Right lobe of liver (tissue), 6 donors: ENCODE data around the gene WDR6. TPM values are rescaled to one million over a fixed set of nuclear protein-coding genes. Genes with fewer than 3 reads are reported as not detected.

Experiments
- ATAC-seq, 4 donors: fragments of 200-7000 bp; cut with Tn5 transposase; one replicate each; pipeline ENCODE4 v1.9.1; 2020; ENCODE audit warnings: mild to moderate bottlenecking in 4 of 4, moderate library complexity in 4 of 4
- DNase-seq, 3 donors: peaks; one replicate each; pipeline ENCODE4 v3.0.0-alpha.2; 2020
- H3K27ac ChIP-seq, 3 donors: fragments of 200-600 bp; one replicate each; pipeline ENCODE4 v1.8.0; 2022
- H3K27me3 ChIP-seq, 2 donors: fragments of 200-600 bp; one replicate each; pipeline ENCODE4 v1.8.0; 2022
- H3K36me3 ChIP-seq, 4 donors: fragments of 200-600 bp; sonication (generic) in 1 of 4; one replicate each; pipeline versions ENCODE4 v1.5.1 to v1.8.0; 2017 to 2022; ENCODE audit warnings: control low read depth in 1 of 4
- H3K4me1 ChIP-seq, 4 donors: fragments of 200-600 bp; sonication (generic) in 1 of 4; one replicate each; pipeline versions ENCODE4 v1.5.1 to v1.8.0; 2017 to 2022; ENCODE audit warnings: control low read depth in 1 of 4
- H3K4me3 ChIP-seq, 3 donors: fragments of 200-600 bp; one replicate each; pipeline ENCODE4 v1.8.0; 2022
- H3K9me3 ChIP-seq, 4 donors: fragments of 200-600 bp; sonication (generic) in 1 of 4; one replicate each; pipeline versions ENCODE4 v1.5.1 to v1.8.0; 2017 to 2022; ENCODE audit warnings: control low read depth in 1 of 4
- POLR2A ChIP-seq: fragments of 450-650 bp; IDR thresholded peaks from one replicate; pipeline ENCODE4 v1.6.1; 2017; ENCODE audit warnings: antibody characterized with exemption, mild to moderate bottlenecking
- WGBS: methylation state at CpG from one replicate; pipeline ENCODE4 v1.1.6; 2018; ENCODE audit warnings: low coverage, low lambda C conversion rate; ENCODE audit not compliant: insufficient coverage; ENCODE audit errors: missing lambda C conversion rate; 5-methylcytosine and 5-hydroxymethylcytosine counted together
- intact Hi-C, 2 donors: fragments of 100-400 bp; cut with DNase I; formaldehyde crosslinking; loops; one replicate each; pipeline versions ENCODE4 v1.11.2 to v1.14.1; 2022
- long read RNA-seq: library from polyadenylated mRNA; unstranded; transcript quantifications from one replicate; pipeline ENCODE4 v2.0.0, GENCODE V29; 2019
- total RNA-seq, 6 experiments: library from RNA; depleted of rRNA in 2 of 6; stranded (reverse); fragments of >200 nt in 2 of 6; fragmentation: NEBNext Ultra II Directional in 3 of 6; extraction: Animal tissue kit (Norgen Biotek cat#: 25700) in 3 of 6; gene quantifications; one replicate each; pipeline versions ENCODE4 v1.1.0 to v1.2.4, GENCODE V29; 2016 to 2023
- TF ChIP-seq, protein P1 (sequence below), 4 donors: fragments of 200-600 bp in 3 of 4; fragments of 450-650 bp in 1 of 4; IDR thresholded peaks; one replicate each; pipeline versions ENCODE4 v1.5.1 to v1.8.0; 2016 to 2022; ENCODE audit warnings: antibody characterized with exemption in 4 of 4, mild to moderate bottlenecking in 2 of 4
- donor health status: DM: no; HTN: yes; CAD: no.
- donor health status: DM: no; HTN: no; CAD: no.
- donor health status: DM: no; HTN: no; CAD: no.
- donor health status: DM: no; HTN: yes; CAD: no.
- donor health status: DM: no; HTN: yes; CAD: no.

Gene WDR6, protein sequence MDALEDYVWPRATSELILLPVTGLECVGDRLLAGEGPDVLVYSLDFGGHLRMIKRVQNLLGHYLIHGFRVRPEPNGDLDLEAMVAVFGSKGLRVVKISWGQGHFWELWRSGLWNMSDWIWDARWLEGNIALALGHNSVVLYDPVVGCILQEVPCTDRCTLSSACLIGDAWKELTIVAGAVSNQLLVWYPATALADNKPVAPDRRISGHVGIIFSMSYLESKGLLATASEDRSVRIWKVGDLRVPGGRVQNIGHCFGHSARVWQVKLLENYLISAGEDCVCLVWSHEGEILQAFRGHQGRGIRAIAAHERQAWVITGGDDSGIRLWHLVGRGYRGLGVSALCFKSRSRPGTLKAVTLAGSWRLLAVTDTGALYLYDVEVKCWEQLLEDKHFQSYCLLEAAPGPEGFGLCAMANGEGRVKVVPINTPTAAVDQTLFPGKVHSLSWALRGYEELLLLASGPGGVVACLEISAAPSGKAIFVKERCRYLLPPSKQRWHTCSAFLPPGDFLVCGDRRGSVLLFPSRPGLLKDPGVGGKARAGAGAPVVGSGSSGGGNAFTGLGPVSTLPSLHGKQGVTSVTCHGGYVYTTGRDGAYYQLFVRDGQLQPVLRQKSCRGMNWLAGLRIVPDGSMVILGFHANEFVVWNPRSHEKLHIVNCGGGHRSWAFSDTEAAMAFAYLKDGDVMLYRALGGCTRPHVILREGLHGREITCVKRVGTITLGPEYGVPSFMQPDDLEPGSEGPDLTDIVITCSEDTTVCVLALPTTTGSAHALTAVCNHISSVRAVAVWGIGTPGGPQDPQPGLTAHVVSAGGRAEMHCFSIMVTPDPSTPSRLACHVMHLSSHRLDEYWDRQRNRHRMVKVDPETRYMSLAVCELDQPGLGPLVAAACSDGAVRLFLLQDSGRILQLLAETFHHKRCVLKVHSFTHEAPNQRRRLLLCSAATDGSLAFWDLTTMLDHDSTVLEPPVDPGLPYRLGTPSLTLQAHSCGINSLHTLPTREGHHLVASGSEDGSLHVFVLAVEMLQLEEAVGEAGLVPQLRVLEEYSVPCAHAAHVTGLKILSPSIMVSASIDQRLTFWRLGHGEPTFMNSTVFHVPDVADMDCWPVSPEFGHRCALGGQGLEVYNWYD
- total RNA-seq: 10 to 100 TPM; 35.7 to 72.9 (median 65.4) TPM
- long read RNA-seq, partial matches to known transcripts: 3 of 7 reads
- long read RNA-seq, other reads (novel, unspliced or antisense): 2 of 7 reads

- H3K36me3 ChIP-seq: peaks cover 0 to 7% (median 0%) of the 10 kb centered on the region in 4 donors
- TF ChIP-seq POLR2A: peak; percentile 52
- TF ChIP-seq, protein P1, sequence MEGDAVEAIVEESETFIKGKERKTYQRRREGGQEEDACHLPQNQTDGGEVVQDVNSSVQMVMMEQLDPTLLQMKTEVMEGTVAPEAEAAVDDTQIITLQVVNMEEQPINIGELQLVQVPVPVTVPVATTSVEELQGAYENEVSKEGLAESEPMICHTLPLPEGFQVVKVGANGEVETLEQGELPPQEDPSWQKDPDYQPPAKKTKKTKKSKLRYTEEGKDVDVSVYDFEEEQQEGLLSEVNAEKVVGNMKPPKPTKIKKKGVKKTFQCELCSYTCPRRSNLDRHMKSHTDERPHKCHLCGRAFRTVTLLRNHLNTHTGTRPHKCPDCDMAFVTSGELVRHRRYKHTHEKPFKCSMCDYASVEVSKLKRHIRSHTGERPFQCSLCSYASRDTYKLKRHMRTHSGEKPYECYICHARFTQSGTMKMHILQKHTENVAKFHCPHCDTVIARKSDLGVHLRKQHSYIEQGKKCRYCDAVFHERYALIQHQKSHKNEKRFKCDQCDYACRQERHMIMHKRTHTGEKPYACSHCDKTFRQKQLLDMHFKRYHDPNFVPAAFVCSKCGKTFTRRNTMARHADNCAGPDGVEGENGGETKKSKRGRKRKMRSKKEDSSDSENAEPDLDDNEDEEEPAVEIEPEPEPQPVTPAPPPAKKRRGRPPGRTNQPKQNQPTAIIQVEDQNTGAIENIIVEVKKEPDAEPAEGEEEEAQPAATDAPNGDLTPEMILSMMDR (IDR thresholded peaks at IDR 0.05): peak; percentile 46 to 56 (median 50)
- DNase-seq (peak; percentile 98), ATAC-seq (peak; percentile 84 to 94 (median 94))
- peak within 1 kb of the TSS; percentile 65 to 94 (median 77) for H3K4me3 ChIP-seq
- intact Hi-C loops: no loop called here
- WGBS: 5% methylated on average over 12 of the region's 65 CpGs
- H3K9me3 ChIP-seq: no peaks in the 10 kb centered on the region
- peak within 1 kb of the TSS; percentile 83 to 91 (median 86) for H3K27ac ChIP-seq
- peaks cover 0 to 29% (median 11%) of the 10 kb centered on the region in 4 donors for H3K4me1 ChIP-seq
- H3K27me3 ChIP-seq: no peaks in the 10 kb centered on the region
Observed at GRCh38 chr3:49007068-49007770, at the start of gene WDR6. Gene WDR6 (plus strand): TSS chr3:49007391. CDS start chr3:49007432, 41 bp downstream.

GRCh38 chr3:48960841-48961413 lies 46.3 kb upstream of the WDR6 start:
- ATAC-seq: no peak
- peak in 1 of 3 donors; percentile 7 for DNase-seq
- no peaks in the 10 kb centered on the region for H3K4me1 ChIP-seq
- no peaks in the 10 kb centered on the region for H3K9me3 ChIP-seq
- no peak overlapping the region for H3K27ac ChIP-seq
- H3K36me3 ChIP-seq: peaks cover 0 to 33% (median 7%) of the 10 kb centered on the region in 4 donors
- TF ChIP-seq, protein P1 (IDR thresholded peaks at IDR 0.05): no peak
- TF ChIP-seq POLR2A: no peak
- no peak overlapping the region for H3K4me3 ChIP-seq
- intact Hi-C loops: no loop called here
- no peaks in the 10 kb centered on the region for H3K27me3 ChIP-seq
- WGBS: 89% methylated on average over 4 of the region's 4 CpGs

- Histone ChIP-seq H3K27ac (no peak overlapping the region), H3K9me3 (no peaks in the 10 kb centered on the region), H3K4me3 (no peak overlapping the region), H3K4me1 (no peaks in the 10 kb centered on the region), H3K36me3 (peaks cover 0 to 42% (median 11%) of the 10 kb centered on the region in 4 donors), H3K27me3 (no peaks in the 10 kb centered on the region)
- DNase-seq (peak in 1 of 3 donors; percentile 16), ATAC-seq (no peak)
- TF ChIP-seq, protein P1 (IDR thresholded peaks at IDR 0.05): no peak
- TF ChIP-seq POLR2A: no peak
- 52% methylated on average over 2 of the region's 2 CpGs for WGBS
- intact Hi-C loops: no loop called here
Observed at GRCh38 chr3:48962340-48962739, 44.9 kb upstream of the WDR6 start.
